A549 (cell line): ENCODE results near the gene SCYL3. TPM values are rescaled to one million over a fixed set of nuclear protein-coding genes. Genes with fewer than 3 reads are reported as not detected.
"Not testable (repeated sequence)": the region's sequence is repeated elsewhere in the genome, so short reads cannot be mapped to it uniquely, and the experiment has no call there.

ENCODE experiments used
- ATAC-seq, 2 experiments: fragments of 200-7000 bp in 1 of 2; fragments of >200 bp in 1 of 2; cut with Nextera tagmentation in 1 of 2; cut with Tn5 transposase in 1 of 2; 3 replicates each; pipeline versions ENCODE4 v1.8.0 to v1.9.1; 2018 to 2020; ENCODE audit warnings: mild to moderate bottlenecking in 1 of 2, moderate library complexity in 1 of 2
- CTCF ChIA-PET: fragments of 300-600 bp; sonication (Branson Sonifier 250); formaldehyde crosslinking; extraction: SDS; loops from one replicate; lab custom pipeline; 2021; ENCODE audit warnings: antibody characterized with exemption, inconsistent platforms; lab: Yijun Ruan, JAX
- POLR2A ChIA-PET: fragments of 350-600 bp; formaldehyde crosslinking; extraction: SDS; loops from one replicate; lab custom pipeline; 2021; ENCODE audit warnings: antibody characterized with exemption, inconsistent platforms; lab: Yijun Ruan, JAX
- DNase-seq, 2 experiments: peaks; one replicate each; pipeline versions ENCODE4 v3.0.0 to v3.0.0-alpha.2; 2011 to 2016; ENCODE audit warnings: low read depth in 1 of 2, low spot score in 1 of 2
- FAIRE-seq: peaks from 2 replicates; lab custom pipeline; 2011; peaks lifted over from hg19 to GRCh38; lab: Jason Lieb, UNC
- H3K27ac ChIP-seq, 2 experiments: fragments of >200 bp; sonication (Bioruptor Twin); formaldehyde crosslinking; 3 replicates each; pipeline ENCODE4 v1.5.1; 2016 to 2017
- H3K4me1 ChIP-seq: fragments of >200 bp; sonication (Bioruptor Twin); formaldehyde crosslinking; 3 replicates; pipeline ENCODE4 v1.6.1; 2016
- H3K4me2 ChIP-seq: fragments of >200 bp; sonication (Bioruptor Twin); formaldehyde crosslinking; 3 replicates; pipeline ENCODE4 v1.6.1; 2016
- H3K4me3 ChIP-seq: fragments of >200 bp; sonication (Bioruptor Twin); formaldehyde crosslinking; 3 replicates; pipeline ENCODE4 v1.5.1; 2016
- H3K9me3 ChIP-seq: fragments of >200 bp; sonication (Bioruptor Twin); formaldehyde crosslinking; 3 replicates; pipeline ENCODE4 v1.6.1; 2016
- CBX8 ChIP-seq: fragments of 200-600 bp; sonication (generic); IDR thresholded peaks from 2 replicates; pipeline ENCODE4 v1.6.1; 2016
- CHD2 ChIP-seq: fragments of 150-350 bp; IDR thresholded peaks from 2 replicates; pipeline ENCODE4 v1.6.1; 2014; ENCODE audit warnings: low read length; ENCODE audit not compliant: partially characterized antibody
- CHD4 ChIP-seq: fragments of 200-600 bp; sonication (generic); IDR thresholded peaks from 2 replicates; pipeline ENCODE4 v1.6.1; 2016; ENCODE audit warnings: antibody characterized with exemption, mild to moderate bottlenecking, borderline replicate concordance
- EHF ChIP-seq: fragments of 250-450 bp; sonication (Bioruptor Pico); IDR thresholded peaks from 2 replicates; pipeline ENCODE4 v1.5.0; 2020; ENCODE audit warnings: mild to moderate bottlenecking
- EHMT2 ChIP-seq: fragments of 200-600 bp; sonication (generic); IDR thresholded peaks from 2 replicates; pipeline ENCODE4 v1.6.1; 2016; ENCODE audit warnings: antibody characterized with exemption, low read depth, mild to moderate bottlenecking, moderate library complexity
- ESRRA ChIP-seq: fragments of 150-350 bp; IDR thresholded peaks from 2 replicates; pipeline ENCODE4 v1.6.1; 2014; ENCODE audit warnings: mild to moderate bottlenecking, low read length, borderline replicate concordance
- FOSL2 ChIP-seq, 2 experiments: fragments of 450-650 bp in 1 of 2; fragments of >200 bp in 1 of 2; sonication (Bioruptor Twin) in 1 of 2; formaldehyde crosslinking; IDR thresholded peaks; 2 replicates each; pipeline versions ENCODE4 v1.5.0 to v1.6.1; 2016 to 2020; ENCODE audit warnings: mild to moderate bottlenecking in 1 of 2, moderate library complexity in 1 of 2
- HDAC2 ChIP-seq: fragments of 200-600 bp; sonication (generic); IDR thresholded peaks from 2 replicates; pipeline ENCODE4 v1.6.1; 2016
- HOXB13 ChIP-seq: fragments of 250-450 bp; sonication (Bioruptor Pico); IDR thresholded peaks from 2 replicates; pipeline ENCODE4 v1.5.0; 2020; ENCODE audit warnings: low read depth, mild to moderate bottlenecking, moderate library complexity
- HOXB5 ChIP-seq: fragments of 250-450 bp; sonication (Bioruptor Pico); IDR thresholded peaks from 2 replicates; pipeline ENCODE4 v1.5.0; 2020; ENCODE audit warnings: mild to moderate bottlenecking, moderate library complexity
- KDM1A ChIP-seq: fragments of 200-600 bp; sonication (generic); IDR thresholded peaks from 2 replicates; pipeline ENCODE4 v1.6.1; 2016; ENCODE audit warnings: low read depth, mild to moderate bottlenecking
- KDM5A ChIP-seq: fragments of 200-600 bp; sonication (generic); IDR thresholded peaks from 2 replicates; pipeline ENCODE4 v1.6.1; 2016; ENCODE audit warnings: antibody characterized with exemption, mild to moderate bottlenecking
- MAZ ChIP-seq: fragments of 150-350 bp; IDR thresholded peaks from 2 replicates; pipeline ENCODE4 v1.6.1; 2014; ENCODE audit warnings: antibody characterized with exemption, low read depth, low read length, borderline replicate concordance
- MYC ChIP-seq: IDR thresholded peaks from 2 replicates; pipeline ENCODE4 v1.6.1; 2012; ENCODE audit warnings: mild to moderate bottlenecking, inconsistent platforms, low read length, improper control_type of control experiment, borderline replicate concordance
- NFE2L2 ChIP-seq: fragments of 150-350 bp; conservative IDR thresholded peaks from 2 replicates; pipeline ENCODE4 v1.6.1; 2014; ENCODE audit warnings: low read length
- NR3C1 ChIP-seq: fragments of >200 bp; sonication (Bioruptor Twin); formaldehyde crosslinking; IDR thresholded peaks from 3 replicates; pipeline ENCODE4 v1.6.1; 2017
- POLR2A ChIP-seq: IDR thresholded peaks from 2 replicates; pipeline ENCODE4 v1.6.1; 2012; ENCODE audit warnings: mild to moderate bottlenecking, low read length
- POLR2AphosphoS2 ChIP-seq: conservative IDR thresholded peaks from 2 replicates; pipeline ENCODE4 v1.6.1; 2012; ENCODE audit warnings: low read length, improper control_type of control experiment, inconsistent platforms
- SMC3 ChIP-seq: fragments of >200 bp; sonication (Bioruptor Twin); formaldehyde crosslinking; IDR thresholded peaks from 3 replicates; pipeline ENCODE4 v1.6.1; 2018; ENCODE audit warnings: inconsistent platforms
- SREBF2 ChIP-seq: fragments of 450-650 bp; IDR thresholded peaks from 2 replicates; pipeline ENCODE4 v1.6.1; 2014; ENCODE audit warnings: mild to moderate bottlenecking, moderate library complexity
- ZFP36 ChIP-seq: fragments of 450-650 bp; IDR thresholded peaks from 2 replicates; pipeline ENCODE4 v1.6.1; 2014; ENCODE audit warnings: borderline replicate concordance; ENCODE audit not compliant: partially characterized antibody
- WGBS: methylation state at CpG from one replicate; pipeline ENCODE4 v1.1.6; 2017; ENCODE audit errors: missing lambda C conversion rate; 5-methylcytosine and 5-hydroxymethylcytosine counted together
- polyA plus RNA-seq, 4 experiments: library from polyadenylated mRNA; depleted of rRNA in 3 of 4; stranded (reverse); fragments of >200 nt; fragmentation: RNase III in 1 of 4; extraction: RNeasy Plus Mini Kit Qiagen cat#74134 plus additional on column Dnase treatment in 1 of 4; gene quantifications; 2 replicates in 3 of 4; 3 replicates in 1 of 4; pipeline ENCODE4 v1.2.3, GENCODE V29; 2011 to 2017
- TF ChIP-seq, protein P1 (sequence below): fragments of 150-350 bp; IDR thresholded peaks from 2 replicates; pipeline ENCODE4 v1.6.1; 2014; ENCODE audit warnings: low read depth, mild to moderate bottlenecking, low read length
- TF ChIP-seq, protein P2 (sequence below): fragments of >200 bp; sonication (Bioruptor Twin); formaldehyde crosslinking; IDR thresholded peaks from 2 replicates; pipeline ENCODE4 v1.6.1; 2016
- TF ChIP-seq, protein P3 (sequence below): fragments of 200-600 bp; sonication (generic); IDR thresholded peaks from 2 replicates; pipeline ENCODE4 v1.6.1; 2016; ENCODE audit warnings: antibody characterized with exemption, mild to moderate bottlenecking, moderate library complexity
- TF ChIP-seq, protein P4 (sequence below): fragments of >200 bp; sonication (Bioruptor Twin); formaldehyde crosslinking; IDR thresholded peaks from 3 replicates; pipeline ENCODE4 v1.6.1; 2016
- TF ChIP-seq, protein P5 (sequence below): fragments of 450-650 bp; IDR thresholded peaks from 2 replicates; pipeline ENCODE4 v1.6.1; 2014; ENCODE audit warnings: antibody characterized with exemption

The SCYL3 gene
- polyA plus RNA-seq, 2 of the 4 experiments (the other 2 are of a cell fraction), result 3.2 to 7.3 TPM

DNA sequence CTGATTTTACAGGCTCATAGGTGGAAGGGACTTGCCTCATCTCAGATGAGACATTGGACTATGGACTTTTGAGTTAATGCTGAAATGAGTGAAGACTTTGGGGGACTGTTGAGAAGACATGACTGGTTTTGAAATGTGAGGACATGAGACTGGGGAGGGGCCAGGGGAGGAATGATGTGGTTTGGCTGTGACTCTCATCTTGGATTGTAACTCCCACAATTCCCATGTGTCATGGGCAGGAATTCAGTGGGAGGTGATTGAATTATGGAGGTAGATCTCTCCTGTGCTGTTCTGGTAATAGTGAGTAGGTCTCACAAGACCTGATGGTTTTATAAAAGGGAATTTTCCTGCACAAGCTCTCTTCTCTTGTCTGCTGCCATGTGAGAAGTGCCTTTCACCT lies 20.8 kb downstream of the SCYL3 start:
- Histone ChIP-seq H3K4me1 (no peaks in the 10 kb centered on the region), H3K9me3 (peaks cover 6% of the 10 kb centered on the region; the same call in 1 of the 3 replicates), H3K4me3 (no peak overlapping the region), H3K4me2 (no peak overlapping the region), H3K27ac (no peak overlapping the region)
- ChIA-PET CTCF (interaction anchor here (1.0 kb wide), 1 partner anchor 17 kb away, joined by 3 read pairs; no protein-coding TSS in a partner anchor), POLR2A (no interaction called here)
- no peak for FAIRE-seq
- TF ChIP-seq KDM5A, result no peak
- TF ChIP-seq ESRRA, result no peak
- TF ChIP-seq ZFP36, result no peak
- TF ChIP-seq, protein P1, sequence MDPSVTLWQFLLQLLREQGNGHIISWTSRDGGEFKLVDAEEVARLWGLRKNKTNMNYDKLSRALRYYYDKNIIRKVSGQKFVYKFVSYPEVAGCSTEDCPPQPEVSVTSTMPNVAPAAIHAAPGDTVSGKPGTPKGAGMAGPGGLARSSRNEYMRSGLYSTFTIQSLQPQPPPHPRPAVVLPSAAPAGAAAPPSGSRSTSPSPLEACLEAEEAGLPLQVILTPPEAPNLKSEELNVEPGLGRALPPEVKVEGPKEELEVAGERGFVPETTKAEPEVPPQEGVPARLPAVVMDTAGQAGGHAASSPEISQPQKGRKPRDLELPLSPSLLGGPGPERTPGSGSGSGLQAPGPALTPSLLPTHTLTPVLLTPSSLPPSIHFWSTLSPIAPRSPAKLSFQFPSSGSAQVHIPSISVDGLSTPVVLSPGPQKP, result no peak
- TF ChIP-seq, protein P2, sequence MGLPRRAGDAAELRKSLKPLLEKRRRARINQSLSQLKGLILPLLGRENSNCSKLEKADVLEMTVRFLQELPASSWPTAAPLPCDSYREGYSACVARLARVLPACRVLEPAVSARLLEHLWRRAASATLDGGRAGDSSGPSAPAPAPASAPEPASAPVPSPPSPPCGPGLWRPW, result no peak
- no peak for TF ChIP-seq POLR2AphosphoS2
- no peak for TF ChIP-seq EHF (CRISPR knock-in tag)
- no peak for TF ChIP-seq HOXB5 (CRISPR knock-in tag)
- TF ChIP-seq EHMT2, result no peak
- TF ChIP-seq POLR2A, result no peak
- TF ChIP-seq, protein P3, sequence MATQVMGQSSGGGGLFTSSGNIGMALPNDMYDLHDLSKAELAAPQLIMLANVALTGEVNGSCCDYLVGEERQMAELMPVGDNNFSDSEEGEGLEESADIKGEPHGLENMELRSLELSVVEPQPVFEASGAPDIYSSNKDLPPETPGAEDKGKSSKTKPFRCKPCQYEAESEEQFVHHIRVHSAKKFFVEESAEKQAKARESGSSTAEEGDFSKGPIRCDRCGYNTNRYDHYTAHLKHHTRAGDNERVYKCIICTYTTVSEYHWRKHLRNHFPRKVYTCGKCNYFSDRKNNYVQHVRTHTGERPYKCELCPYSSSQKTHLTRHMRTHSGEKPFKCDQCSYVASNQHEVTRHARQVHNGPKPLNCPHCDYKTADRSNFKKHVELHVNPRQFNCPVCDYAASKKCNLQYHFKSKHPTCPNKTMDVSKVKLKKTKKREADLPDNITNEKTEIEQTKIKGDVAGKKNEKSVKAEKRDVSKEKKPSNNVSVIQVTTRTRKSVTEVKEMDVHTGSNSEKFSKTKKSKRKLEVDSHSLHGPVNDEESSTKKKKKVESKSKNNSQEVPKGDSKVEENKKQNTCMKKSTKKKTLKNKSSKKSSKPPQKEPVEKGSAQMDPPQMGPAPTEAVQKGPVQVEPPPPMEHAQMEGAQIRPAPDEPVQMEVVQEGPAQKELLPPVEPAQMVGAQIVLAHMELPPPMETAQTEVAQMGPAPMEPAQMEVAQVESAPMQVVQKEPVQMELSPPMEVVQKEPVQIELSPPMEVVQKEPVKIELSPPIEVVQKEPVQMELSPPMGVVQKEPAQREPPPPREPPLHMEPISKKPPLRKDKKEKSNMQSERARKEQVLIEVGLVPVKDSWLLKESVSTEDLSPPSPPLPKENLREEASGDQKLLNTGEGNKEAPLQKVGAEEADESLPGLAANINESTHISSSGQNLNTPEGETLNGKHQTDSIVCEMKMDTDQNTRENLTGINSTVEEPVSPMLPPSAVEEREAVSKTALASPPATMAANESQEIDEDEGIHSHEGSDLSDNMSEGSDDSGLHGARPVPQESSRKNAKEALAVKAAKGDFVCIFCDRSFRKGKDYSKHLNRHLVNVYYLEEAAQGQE, result no peak
- no peak for TF ChIP-seq CHD4
- TF ChIP-seq KDM1A, result no peak
- TF ChIP-seq MAZ, result no peak
- TF ChIP-seq NFE2L2, result no peak
- no peak for ATAC-seq
- DNase-seq, result no peak

DNA sequence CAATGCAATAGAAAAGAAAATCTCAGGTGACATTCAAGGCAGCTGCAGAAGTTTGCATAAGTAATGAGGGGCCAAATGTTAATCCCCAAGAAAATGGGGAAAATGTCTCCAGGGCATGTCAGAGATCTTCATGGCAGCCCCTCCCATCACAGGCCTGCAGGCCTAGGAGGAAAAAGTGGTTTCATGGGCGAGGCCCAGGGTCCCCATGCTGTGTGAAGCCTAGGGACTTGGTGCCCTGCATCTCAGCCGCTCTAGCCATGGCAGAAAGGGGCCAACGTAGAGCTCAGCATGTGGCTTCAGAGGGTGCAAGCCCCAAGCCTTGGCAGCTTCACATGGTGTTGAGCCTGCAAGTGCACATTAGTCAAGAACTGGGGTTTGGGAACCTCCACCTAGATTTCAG lies 21.7 kb downstream of the SCYL3 start:
- H3K4me3 ChIP-seq, H3K9me3 ChIP-seq, CTCF ChIA-PET, H3K27ac ChIP-seq, ATAC-seq, FAIRE-seq, POLR2A ChIA-PET, H3K4me1 ChIP-seq, DNase-seq, H3K4me2 ChIP-seq: not testable (repeated sequence)
- peak; percentile 60 for TF ChIP-seq ZFP36
- 88% methylated on average over 3 of the region's 3 CpGs for WGBS

DNA sequence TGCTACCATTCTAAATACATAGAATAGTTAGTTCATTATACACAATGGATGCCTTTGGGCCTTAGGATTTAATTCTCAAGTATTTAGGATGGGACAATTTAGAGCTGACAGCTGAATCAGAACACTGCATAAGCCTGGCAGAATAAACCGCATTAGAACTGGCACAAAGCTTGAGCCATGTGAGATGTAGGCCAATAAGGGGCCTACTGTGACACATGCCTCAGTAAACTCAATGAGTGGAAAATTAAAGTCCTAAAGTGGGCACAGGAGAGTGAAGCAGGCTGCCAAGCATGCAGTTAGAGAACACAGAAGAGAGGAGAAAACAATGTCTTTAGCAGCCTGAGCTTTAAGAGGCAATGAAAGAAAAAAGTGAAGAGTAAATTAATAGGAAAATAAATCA lies 24.3 kb downstream of the SCYL3 start:
- no peak overlapping the region for H3K4me3 ChIP-seq
- POLR2A ChIA-PET, result no interaction called here
- H3K4me2 ChIP-seq, result no peak overlapping the region
- no peak for DNase-seq
- CTCF ChIA-PET, result interaction anchor here (1.5 kb wide), 1 partner anchor 9 kb away, joined by 3 read pairs; no protein-coding TSS in a partner anchor
- no peak overlapping the region for H3K27ac ChIP-seq
- no peak for ATAC-seq
- no peak for FAIRE-seq
- peaks cover 6% of the 10 kb centered on the region; the same call in 1 of the 3 replicates for H3K9me3 ChIP-seq
- WGBS, result 100% methylated on average over 1 of the region's 1 CpG
- no peaks in the 10 kb centered on the region for H3K4me1 ChIP-seq
- TF ChIP-seq HOXB13 (CRISPR knock-in tag), result no peak
- TF ChIP-seq, protein P4, sequence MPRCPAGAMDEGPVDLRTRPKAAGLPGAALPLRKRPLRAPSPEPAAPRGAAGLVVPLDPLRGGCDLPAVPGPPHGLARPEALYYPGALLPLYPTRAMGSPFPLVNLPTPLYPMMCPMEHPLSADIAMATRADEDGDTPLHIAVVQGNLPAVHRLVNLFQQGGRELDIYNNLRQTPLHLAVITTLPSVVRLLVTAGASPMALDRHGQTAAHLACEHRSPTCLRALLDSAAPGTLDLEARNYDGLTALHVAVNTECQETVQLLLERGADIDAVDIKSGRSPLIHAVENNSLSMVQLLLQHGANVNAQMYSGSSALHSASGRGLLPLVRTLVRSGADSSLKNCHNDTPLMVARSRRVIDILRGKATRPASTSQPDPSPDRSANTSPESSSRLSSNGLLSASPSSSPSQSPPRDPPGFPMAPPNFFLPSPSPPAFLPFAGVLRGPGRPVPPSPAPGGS, result no peak
- no peak for TF ChIP-seq NR3C1
- TF ChIP-seq POLR2A, result no peak
- TF ChIP-seq POLR2AphosphoS2, result no peak
- no peak for TF ChIP-seq MYC
- TF ChIP-seq MAZ, result no peak
- TF ChIP-seq HDAC2, result no peak
- no peak for TF ChIP-seq EHMT2
- TF ChIP-seq FOSL2 (IDR thresholded peaks at IDR 0.05), result no peak
- no peak for TF ChIP-seq FOSL2 (CRISPR knock-in tag; IDR thresholded peaks at IDR 0.05)
- TF ChIP-seq EHF (CRISPR knock-in tag), result no peak
- no peak for TF ChIP-seq SMC3
- TF ChIP-seq, protein P1, result no peak
- TF ChIP-seq, protein P5, sequence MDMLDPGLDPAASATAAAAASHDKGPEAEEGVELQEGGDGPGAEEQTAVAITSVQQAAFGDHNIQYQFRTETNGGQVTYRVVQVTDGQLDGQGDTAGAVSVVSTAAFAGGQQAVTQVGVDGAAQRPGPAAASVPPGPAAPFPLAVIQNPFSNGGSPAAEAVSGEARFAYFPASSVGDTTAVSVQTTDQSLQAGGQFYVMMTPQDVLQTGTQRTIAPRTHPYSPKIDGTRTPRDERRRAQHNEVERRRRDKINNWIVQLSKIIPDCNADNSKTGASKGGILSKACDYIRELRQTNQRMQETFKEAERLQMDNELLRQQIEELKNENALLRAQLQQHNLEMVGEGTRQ, result no peak
- no peak for TF ChIP-seq SREBF2
- TF ChIP-seq CHD2, result no peak
- no peak for TF ChIP-seq NFE2L2
- TF ChIP-seq CBX8, result no peak
